Muscle of leg (tissue), 11 donors: Measurements from ENCODE around the gene ITIH5. TPM values are rescaled to one million over a fixed set of nuclear protein-coding genes. Genes with fewer than 3 reads are reported as not detected.
"Not testable (repeated sequence)": the region's sequence is repeated elsewhere in the genome, so short reads cannot be mapped to it uniquely, and the experiment has no call there.

Experiments used
- DNase-seq: peaks from one replicate; pipeline ENCODE4 v3.0.0; 2013
- H3K27ac ChIP-seq: one replicate; pipeline ENCODE4 v1.5.1; 2013; ENCODE audit warnings: mild to moderate bottlenecking, low read length, control low read depth
- H3K27me3 ChIP-seq: one replicate; pipeline ENCODE4 v1.6.1; 2013; ENCODE audit warnings: low read length; ENCODE audit not compliant: control insufficient read depth, insufficient read depth
- H3K36me3 ChIP-seq: one replicate; pipeline ENCODE4 v1.6.1; 2013; ENCODE audit warnings: low read length; ENCODE audit not compliant: control insufficient read depth, insufficient read depth
- H3K4me1 ChIP-seq: one replicate; pipeline ENCODE4 v1.6.1; 2013; ENCODE audit warnings: low read length; ENCODE audit not compliant: control insufficient read depth, insufficient read depth
- H3K4me3 ChIP-seq: one replicate; pipeline ENCODE4 v1.5.1; 2013; ENCODE audit warnings: low read length, control low read depth
- H3K9me3 ChIP-seq: replicated peaks from 2 replicates; pipeline ENCODE4 v1.6.1; 2013; ENCODE audit warnings: low read depth, low read length; ENCODE audit not compliant: control insufficient read depth
- WGBS: methylation state at CpG from one replicate; pipeline ENCODE4 v1.1.5; 2013; ENCODE audit warnings: missing lambda C conversion rate; ENCODE audit not compliant: insufficient coverage; 5-methylcytosine and 5-hydroxymethylcytosine counted together
- polyA plus RNA-seq, 8 donors: library from polyadenylated mRNA; unstranded; fragments of 120-200 nt; gene quantifications; one replicate each; pipeline versions ENCODE4 v1.2.1 to v1.2.3, GENCODE V29; 2013; ENCODE audit warnings: inconsistent platforms in 1 of 8, low replicate concordance in 1 of 8; ENCODE audit not compliant: insufficient read length in 8 of 8, insufficient read depth in 1 of 8
- total RNA-seq: library from RNA; stranded (reverse); fragments of 120-200 nt; gene quantifications from one replicate; pipeline ENCODE4 v1.2.4, GENCODE V29; 2013

Gene ITIH5
- total and polyA plus RNA-seq, 9 donors = 34.2 to 60.2 (median 48.7) TPM

- WGBS = 83% methylated on average over 1 of the region's 3 CpGs
- H3K27me3 ChIP-seq = peaks cover 3% of the 10 kb centered on the region
- no peak for DNase-seq
- H3K4me3 ChIP-seq = no peak overlapping the region
- no peaks in the 10 kb centered on the region for H3K4me1 ChIP-seq
- no peaks in the 10 kb centered on the region for H3K36me3 ChIP-seq
- no peak overlapping the region for H3K27ac ChIP-seq
- no peaks in the 10 kb centered on the region for H3K9me3 ChIP-seq
These were observed 38.6 kb upstream of the ITIH5 start for GRCh38 chr10:7705341-7705740.

GRCh38 chr10:7704071-7705016 is 37.6 kb upstream of the ITIH5 start:
- Histone ChIP-seq H3K27me3 (peaks cover 3% of the 10 kb centered on the region), H3K4me1 (no peaks in the 10 kb centered on the region), H3K27ac (no peak overlapping the region), H3K4me3 (no peak overlapping the region), H3K9me3 (no peaks in the 10 kb centered on the region), H3K36me3 (no peaks in the 10 kb centered on the region)
- peak; percentile 30 for DNase-seq
- no CpG with 5 or more reads among the region's 8 CpGs for WGBS

DNA sequence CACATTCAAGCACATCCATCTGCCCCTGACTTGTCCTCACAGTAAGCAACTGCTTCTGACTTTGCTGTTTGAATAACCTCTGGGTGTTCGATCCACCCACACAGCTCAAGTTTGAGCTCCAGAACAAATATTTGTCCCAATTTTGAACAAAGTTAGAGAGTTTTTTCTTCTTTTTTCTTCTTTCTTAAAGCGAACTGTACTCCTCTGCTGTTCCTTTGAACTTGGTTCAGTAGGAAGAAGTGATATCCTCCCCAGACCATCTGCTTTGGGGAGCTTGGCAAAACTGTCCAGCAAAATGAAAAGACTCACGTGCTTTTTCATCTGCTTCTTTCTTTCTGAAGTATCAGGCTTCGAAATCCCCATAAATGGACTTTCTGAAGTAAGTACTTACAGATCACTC is 36.4 kb upstream of the ITIH5 start, which contains the start of gene ITIH2:
ITIH2 (plus strand) TSS at position 177 of the 400 bp plus-strand sequence; CDS start at position 296, 119 bp downstream.
- Histone ChIP-seq H3K4me1 (no peaks in the 10 kb centered on the region), H3K27me3 (peaks cover 3% of the 10 kb centered on the region), H3K9me3 (no peaks in the 10 kb centered on the region), H3K27ac (no peak within 1 kb of the TSS), H3K4me3 (no peak within 1 kb of the TSS), H3K36me3 (no peaks in the 10 kb centered on the region)
- WGBS = 33% methylated on average over 1 of the region's 4 CpGs
- DNase-seq = peak; percentile 38

DNA sequence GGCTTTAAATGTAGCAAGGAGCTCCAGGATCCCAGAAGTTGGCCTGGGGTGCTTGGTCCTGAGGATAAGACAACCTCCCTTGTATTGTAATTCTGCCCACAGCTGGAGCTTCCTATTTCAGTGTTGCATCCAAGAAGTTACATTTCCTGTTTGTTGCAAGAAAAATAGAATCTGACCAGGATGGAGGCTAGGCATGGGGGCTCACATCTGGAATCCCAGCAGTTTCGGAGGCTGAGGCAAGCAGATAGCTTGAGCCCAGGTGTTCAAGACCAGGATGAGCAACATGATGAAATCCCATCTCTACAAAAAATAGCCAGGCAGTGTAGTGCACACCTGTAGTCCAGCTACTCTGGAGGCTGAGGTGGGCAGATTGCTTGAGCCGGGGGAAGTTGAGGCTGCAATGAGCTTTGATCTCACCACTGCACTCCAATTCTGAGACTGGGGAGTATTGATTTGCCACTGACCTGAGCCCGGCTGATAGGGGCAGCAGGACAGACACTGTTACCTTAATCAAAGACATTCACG is 35.6 kb upstream of the ITIH5 start:
- Histone ChIP-seq H3K36me3 (no peaks in the 10 kb centered on the region), H3K4me3 (no peak overlapping the region), H3K9me3 (no peaks in the 10 kb centered on the region), H3K4me1 (no peaks in the 10 kb centered on the region), H3K27me3 (peaks cover 3% of the 10 kb centered on the region), H3K27ac (no peak overlapping the region)
- DNase-seq = no peak
- no CpG with 5 or more reads among the region's 4 CpGs for WGBS

DNA sequence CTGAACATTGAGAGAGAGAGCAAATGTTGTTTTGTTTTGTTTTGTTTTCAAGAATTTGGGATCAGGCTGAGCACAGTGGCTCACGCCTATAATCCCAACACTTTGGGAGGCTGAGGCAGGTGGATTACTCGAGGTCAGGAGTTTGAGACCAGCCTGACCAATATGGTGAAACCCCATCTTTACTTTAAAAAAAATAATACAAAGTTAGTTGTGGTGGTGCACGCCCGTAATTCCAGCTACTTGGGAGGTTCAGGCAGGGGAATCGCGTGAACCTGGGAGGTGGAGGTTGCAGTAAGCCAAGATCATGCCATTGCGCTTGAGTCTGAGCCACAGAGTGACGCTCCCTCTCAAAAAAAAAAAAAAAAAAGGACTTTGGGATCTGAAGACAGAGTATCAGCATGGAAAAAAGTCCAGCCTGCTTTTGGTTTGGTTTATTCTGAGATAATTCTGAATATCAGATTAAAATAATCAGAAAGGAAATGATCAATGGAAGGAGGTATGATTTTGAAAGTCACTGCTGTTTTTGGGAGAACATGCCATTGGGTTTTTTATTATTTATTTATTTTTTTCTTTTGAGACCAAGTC is 34.5 kb upstream of the ITIH5 start:
- Histone ChIP-seq H3K27me3 (peaks cover 3% of the 10 kb centered on the region), H3K4me1 (no peaks in the 10 kb centered on the region), H3K36me3 (no peaks in the 10 kb centered on the region), H3K27ac (no peak overlapping the region), H3K9me3 (no peaks in the 10 kb centered on the region), H3K4me3 (no peak overlapping the region)
- WGBS = 100% methylated on average over 3 of the region's 8 CpGs
- DNase-seq = no peak

GRCh38 chr10:7700577-7701125 is 33.9 kb upstream of the ITIH5 start:
- Histone ChIP-seq H3K36me3 (no peaks in the 10 kb centered on the region), H3K4me3 (no peak overlapping the region), H3K9me3 (no peaks in the 10 kb centered on the region), H3K27me3 (peaks cover under 1% of the 10 kb centered on the region), H3K27ac (no peak overlapping the region), H3K4me1 (no peaks in the 10 kb centered on the region)
- no peak for DNase-seq
- no CpG with 5 or more reads among the region's 2 CpGs for WGBS

GRCh38 chr10:7697426-7697825 is 30.7 kb upstream of the ITIH5 start:
- no peaks in the 10 kb centered on the region for H3K36me3 ChIP-seq
- no peak overlapping the region for H3K27ac ChIP-seq
- H3K27me3 ChIP-seq = no peaks in the 10 kb centered on the region
- no peak for DNase-seq
- 42% methylated on average over 8 of the region's 8 CpGs for WGBS
- no peaks in the 10 kb centered on the region for H3K9me3 ChIP-seq
- H3K4me1 ChIP-seq = no peaks in the 10 kb centered on the region
- no peak overlapping the region for H3K4me3 ChIP-seq

- no peak for DNase-seq
- H3K4me3 ChIP-seq = no peak overlapping the region
- no peaks in the 10 kb centered on the region for H3K36me3 ChIP-seq
- no peaks in the 10 kb centered on the region for H3K9me3 ChIP-seq
- no peaks in the 10 kb centered on the region for H3K27me3 ChIP-seq
- no peak overlapping the region for H3K27ac ChIP-seq
- 67% methylated on average over 3 of the region's 3 CpGs for WGBS
- no peaks in the 10 kb centered on the region for H3K4me1 ChIP-seq
These were observed 29.8 kb upstream of the ITIH5 start for GRCh38 chr10:7696545-7696944.

GRCh38 chr10:7693194-7693593 is 26.4 kb upstream of the ITIH5 start:
- not testable (repeated sequence) for H3K4me3 ChIP-seq, DNase-seq, H3K27me3 ChIP-seq

GRCh38 chr10:7692368-7692767 is 25.6 kb upstream of the ITIH5 start:
- not testable (repeated sequence) for H3K36me3 ChIP-seq, H3K4me1 ChIP-seq, H3K9me3 ChIP-seq, H3K27me3 ChIP-seq, H3K4me3 ChIP-seq, H3K27ac ChIP-seq, DNase-seq

More at GRCh38 chr10:7693194-7693593, 26.4 kb upstream of the ITIH5 start:
- H3K27ac ChIP-seq, H3K9me3 ChIP-seq, H3K4me1 ChIP-seq, H3K36me3 ChIP-seq: not testable (repeated sequence)
